Progenitor cell of endocrine pancreas (in vitro differentiated cells): ENCODE measurements around the gene LGI4. TPM values are rescaled to one million over a fixed set of nuclear protein-coding genes. Genes with fewer than 3 reads are reported as not detected.

Experiments used
- DNase-seq: peaks from one replicate; pipeline ENCODE4 v3.0.0; 2021; ENCODE audit warnings: low spot score; ENCODE audit not compliant: unreplicated experiment
- H3K27ac Mint-ChIP-seq: 2 replicates; pipeline ENCODE4 v1.8.0; 2021; ENCODE audit warnings: mild to moderate bottlenecking, moderate library complexity, mixed read lengths
- H3K27me3 Mint-ChIP-seq: 2 replicates; pipeline ENCODE4 v1.8.0; 2021; ENCODE audit warnings: mixed read lengths
- H3K36me3 Mint-ChIP-seq: 2 replicates; pipeline ENCODE4 v1.8.0; 2022; ENCODE audit warnings: mixed read lengths; ENCODE audit not compliant: insufficient read depth
- H3K4me1 Mint-ChIP-seq: 2 replicates; pipeline ENCODE4 v1.8.0; 2021; ENCODE audit warnings: low read depth, mixed read lengths
- H3K4me3 Mint-ChIP-seq: 2 replicates; pipeline ENCODE4 v1.8.0; 2021; ENCODE audit warnings: low read depth, mild to moderate bottlenecking, moderate library complexity, mixed read lengths
- H3K9me3 Mint-ChIP-seq: 2 replicates; pipeline ENCODE4 v1.8.0; 2021; ENCODE audit warnings: low read depth, mixed read lengths
- CTCF ChIP-seq: fragments of 200-600 bp; sonication (generic); IDR thresholded peaks from one replicate; pipeline ENCODE4 v1.5.0; 2021; ENCODE audit warnings: antibody characterized with exemption, mild to moderate bottlenecking; ENCODE audit not compliant: unreplicated experiment
- total RNA-seq: library from RNA; stranded (reverse); gene quantifications from 2 replicates; pipeline ENCODE4 v1.2.1, GENCODE V29; 2021

LGI4 gene
- total RNA-seq, 1 donor from 2014 or later: not detected

- Mint-ChIP-seq H3K9me3 (no peaks in the 10 kb centered on the region), H3K4me3 (no peak overlapping the region), H3K27me3 (peaks cover 6% of the 10 kb centered on the region), H3K36me3 (no peaks in the 10 kb centered on the region), H3K4me1 (peaks cover 10% of the 10 kb centered on the region), H3K27ac (no peak overlapping the region)
- no peak for TF ChIP-seq CTCF
- no peak for DNase-seq
These were observed 44.7 kb downstream of the LGI4 start for GRCh38 chr19:35090160-35090505.

GRCh38 chr19:35089554-35089953 is 45.3 kb downstream of the LGI4 start:
- Mint-ChIP-seq H3K36me3 (no peaks in the 10 kb centered on the region), H3K9me3 (no peaks in the 10 kb centered on the region), H3K27ac (no peak overlapping the region), H3K27me3 (peaks cover 6% of the 10 kb centered on the region), H3K4me3 (no peak overlapping the region), H3K4me1 (peaks cover 10% of the 10 kb centered on the region)
- no peak for DNase-seq
- TF ChIP-seq CTCF: no peak

- no peaks in the 10 kb centered on the region for H3K36me3 Mint-ChIP-seq
- no peak for TF ChIP-seq CTCF
- DNase-seq: no peak
- peaks cover 6% of the 10 kb centered on the region for H3K27me3 Mint-ChIP-seq
- H3K27ac Mint-ChIP-seq: no peak overlapping the region
- no peaks in the 10 kb centered on the region for H3K9me3 Mint-ChIP-seq
- H3K4me1 Mint-ChIP-seq: peaks cover 10% of the 10 kb centered on the region
- no peak overlapping the region for H3K4me3 Mint-ChIP-seq
These were observed 46.5 kb downstream of the LGI4 start for GRCh38 chr19:35088131-35088913.

- Mint-ChIP-seq H3K36me3 (no peaks in the 10 kb centered on the region), H3K27ac (no peak overlapping the region), H3K4me3 (no peak overlapping the region), H3K4me1 (peaks cover 6% of the 10 kb centered on the region), H3K9me3 (no peaks in the 10 kb centered on the region), H3K27me3 (peaks cover 6% of the 10 kb centered on the region)
- no peak for TF ChIP-seq CTCF
- no peak for DNase-seq
These were observed 47.5 kb downstream of the LGI4 start for GRCh38 chr19:35087393-35087792.

GRCh38 chr19:35086455-35086854 is 48.4 kb downstream of the LGI4 start:
- no peak for TF ChIP-seq CTCF
- no peaks in the 10 kb centered on the region for H3K9me3 Mint-ChIP-seq
- no peak for DNase-seq
- H3K27me3 Mint-ChIP-seq: peaks cover 6% of the 10 kb centered on the region
- H3K4me3 Mint-ChIP-seq: no peak overlapping the region
- H3K27ac Mint-ChIP-seq: no peak overlapping the region
- H3K4me1 Mint-ChIP-seq: peaks cover 5% of the 10 kb centered on the region
- no peaks in the 10 kb centered on the region for H3K36me3 Mint-ChIP-seq
